Activated CD4-positive, alpha-beta memory T cell treated with anti-CD3 and anti-CD28 coated beads for 36 hours (primary cell): ENCODE measurements around the gene SLC25A13. TPM values are rescaled to one million over a fixed set of nuclear protein-coding genes. Genes with fewer than 3 reads are reported as not detected.

Experiments
- CTCF ChIA-PET: fragments of 350-600 bp; sonication (Branson Sonifier 250); formaldehyde crosslinking; loops from one replicate; lab custom pipeline; 2021; ENCODE audit warnings: antibody characterized with exemption, inconsistent platforms; lab: Charles Lee
- POLR2A ChIA-PET: fragments of 350-600 bp; sonication (Branson Sonifier 250); formaldehyde crosslinking; loops from one replicate; lab custom pipeline; 2021; ENCODE audit warnings: antibody characterized with exemption; lab: Charles Lee
- DNase-seq: peaks from one replicate; pipeline ENCODE4 v3.0.0-alpha.2; 2020
- H3K27ac Mint-ChIP-seq: one replicate; pipeline ENCODE4 v1.8.0; 2021; ENCODE audit warnings: mixed read lengths
- H3K27me3 Mint-ChIP-seq: one replicate; pipeline ENCODE4 v1.8.0; 2021; ENCODE audit warnings: mixed read lengths
- H3K36me3 Mint-ChIP-seq: one replicate; pipeline ENCODE4 v1.8.0; 2021; ENCODE audit warnings: mixed read lengths
- H3K4me1 Mint-ChIP-seq: one replicate; pipeline ENCODE4 v1.8.0; 2021; ENCODE audit warnings: low read depth, mixed read lengths
- H3K4me3 Mint-ChIP-seq: one replicate; pipeline ENCODE4 v1.8.0; 2021; ENCODE audit warnings: mild to moderate bottlenecking, mixed read lengths
- H3K9me3 Mint-ChIP-seq: one replicate; pipeline ENCODE4 v1.8.0; 2021; ENCODE audit warnings: mixed read lengths
- intact Hi-C: fragments of 100-400 bp; cut with micrococcal nuclease; formaldehyde crosslinking; loops from one replicate; pipeline ENCODE4 v1.15.1; 2023
- microRNA-seq: library from miRNA; unstranded; fragments of <30 nt; microRNA quantifications from one replicate; pipeline ENCODE4 v1.2.0, GENCODE V29; 2022; ENCODE audit warnings: borderline number of aligned reads, borderline microRNAs expressed, borderline replicate concordance
- total RNA-seq, 2 experiments: library from RNA; stranded (reverse); gene quantifications; one replicate each; pipeline ENCODE4 v1.2.3, GENCODE V29; 2021

Gene SLC25A13
- total RNA-seq, 2 experiments from 2014 or later, result 7.5 to 7.9 TPM

- intact Hi-C loops, result no loop called here
- CTCF ChIA-PET, result no interaction called here
- no peak for DNase-seq
- H3K4me3 Mint-ChIP-seq, result no peak overlapping the region
- H3K9me3 Mint-ChIP-seq, result no peaks in the 10 kb centered on the region
- peaks cover 17% of the 10 kb centered on the region for H3K27me3 Mint-ChIP-seq
- H3K4me1 Mint-ChIP-seq, result peaks cover 3% of the 10 kb centered on the region
- no peak overlapping the region for H3K27ac Mint-ChIP-seq
- POLR2A ChIA-PET, result no interaction called here
- H3K36me3 Mint-ChIP-seq, result no peaks in the 10 kb centered on the region
These were observed 232.4 kb downstream of the SLC25A13 start for GRCh38 chr7:96089511-96089910.

DNA sequence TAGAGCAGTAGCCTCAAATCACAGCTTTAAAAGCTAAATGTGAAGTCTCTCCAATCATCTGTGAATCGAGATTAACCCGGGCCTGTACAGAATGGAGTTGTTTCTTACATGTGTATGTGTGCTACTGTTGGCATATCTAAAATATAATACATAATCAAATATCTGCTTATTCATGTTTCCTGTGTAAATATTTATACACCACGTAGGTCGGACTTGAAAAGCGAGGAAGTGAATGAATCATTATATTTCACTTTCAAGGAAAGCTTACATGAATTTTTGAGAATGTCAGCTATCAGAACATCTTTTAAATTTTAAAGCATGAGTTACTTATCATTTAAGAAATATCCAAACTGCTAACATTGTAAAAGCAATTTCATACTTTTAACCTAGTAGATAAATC is 233.3 kb downstream of the SLC25A13 start:
- H3K4me1 Mint-ChIP-seq, result peaks cover 3% of the 10 kb centered on the region
- ChIA-PET CTCF (no interaction called here), POLR2A (no interaction called here)
- DNase-seq, result no peak
- no peak overlapping the region for H3K27ac Mint-ChIP-seq
- H3K27me3 Mint-ChIP-seq, result peaks cover 15% of the 10 kb centered on the region
- no peaks in the 10 kb centered on the region for H3K9me3 Mint-ChIP-seq
- intact Hi-C loops, result no loop called here
- no peaks in the 10 kb centered on the region for H3K36me3 Mint-ChIP-seq
- H3K4me3 Mint-ChIP-seq, result no peak overlapping the region

DNA sequence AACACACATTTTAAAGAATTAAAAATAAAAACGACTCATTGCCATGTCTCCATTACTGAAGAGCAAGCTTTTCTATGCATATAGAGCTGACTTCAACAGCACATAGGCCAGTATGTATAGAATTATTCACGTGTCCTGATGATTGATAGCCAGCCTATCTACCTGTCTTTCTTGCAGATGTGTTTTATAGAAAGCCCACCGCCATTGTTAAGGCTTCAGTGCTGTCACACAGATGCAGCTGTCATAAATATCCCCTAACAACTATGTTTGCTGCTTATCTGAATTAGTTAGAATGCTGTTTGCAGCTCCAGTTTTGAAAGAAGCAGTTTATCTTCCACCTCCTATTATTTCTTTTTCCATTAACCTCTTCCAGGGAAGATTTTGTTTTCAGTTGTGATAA is 235.9 kb downstream of the SLC25A13 start:
- Mint-ChIP-seq H3K27ac (no peak overlapping the region), H3K4me1 (peaks cover 3% of the 10 kb centered on the region), H3K4me3 (no peak overlapping the region), H3K27me3 (peaks cover 8% of the 10 kb centered on the region), H3K36me3 (no peaks in the 10 kb centered on the region), H3K9me3 (no peaks in the 10 kb centered on the region)
- DNase-seq, result no peak
- intact Hi-C loops, result no loop called here
- ChIA-PET POLR2A (no interaction called here), CTCF (interaction anchor here (1.6 kb wide), 2 partner anchors 10 to 942 kb away, joined by 4 to 5 read pairs; no protein-coding TSS in a partner anchor)

DNA sequence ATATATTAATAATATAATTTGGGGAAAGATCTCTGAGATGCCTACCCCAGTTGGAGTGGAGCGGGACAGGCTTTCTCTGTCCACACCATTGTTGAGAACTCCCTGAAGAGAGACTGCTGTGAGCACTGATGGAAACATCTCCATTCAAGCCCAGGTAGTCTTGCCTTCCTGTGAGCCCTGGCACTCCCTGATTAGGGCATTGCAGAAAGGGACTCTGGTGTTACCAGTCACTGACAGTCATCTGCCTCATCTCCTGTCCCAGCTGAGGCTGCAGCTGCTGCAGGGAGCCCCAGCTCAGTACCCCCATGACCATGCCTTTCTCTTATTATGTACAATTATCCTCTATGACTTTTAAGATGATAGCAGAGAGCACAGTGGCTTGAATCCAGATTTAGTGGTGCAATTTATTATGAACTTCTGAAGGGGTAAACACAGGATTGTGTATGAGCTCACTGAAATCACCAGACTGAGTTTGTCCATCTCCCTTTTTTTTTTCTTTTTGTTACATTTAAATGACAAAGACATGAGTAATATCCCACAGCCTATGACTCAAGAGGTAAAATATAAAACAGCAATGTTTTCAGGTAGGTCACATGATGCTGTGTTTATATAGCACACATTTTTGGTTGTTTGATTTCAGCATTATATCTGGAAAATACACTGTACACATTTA is 236.9 kb downstream of the SLC25A13 start:
- no peak overlapping the region for H3K27ac Mint-ChIP-seq
- POLR2A ChIA-PET, result no interaction called here
- CTCF ChIA-PET, result interaction anchor here (1.6 kb wide), 2 partner anchors 9 to 943 kb away, joined by 4 to 5 read pairs; no protein-coding TSS in a partner anchor

GRCh38 chr7:96080027-96080426 is 241.9 kb downstream of the SLC25A13 start:
- ChIA-PET CTCF (no interaction called here), POLR2A (no interaction called here)
- H3K9me3 Mint-ChIP-seq, result no peaks in the 10 kb centered on the region
- peaks cover 8% of the 10 kb centered on the region for H3K4me1 Mint-ChIP-seq
- intact Hi-C loops, result no loop called here
- DNase-seq, result no peak
- no peak overlapping the region for H3K27ac Mint-ChIP-seq
- H3K27me3 Mint-ChIP-seq, result peaks cover 16% of the 10 kb centered on the region
- H3K4me3 Mint-ChIP-seq, result no peak overlapping the region
- H3K36me3 Mint-ChIP-seq, result no peaks in the 10 kb centered on the region

More for the DNA sequence above, 236.9 kb downstream of the SLC25A13 start:
- H3K27me3 Mint-ChIP-seq, result peaks cover 5% of the 10 kb centered on the region
- no peak overlapping the region for H3K4me3 Mint-ChIP-seq
- intact Hi-C loops, result no loop called here
- peaks cover 3% of the 10 kb centered on the region for H3K4me1 Mint-ChIP-seq
- no peaks in the 10 kb centered on the region for H3K36me3 Mint-ChIP-seq
- no peak for DNase-seq
- H3K9me3 Mint-ChIP-seq, result no peaks in the 10 kb centered on the region

GRCh38 chr7:96076350-96076707 is 245.6 kb downstream of the SLC25A13 start:
- intact Hi-C loops, result loop anchor here (1.0 to 5.0 kb wide), 4 partner anchors 148 to 761 kb away; partner anchors contain the start of gene SLC25A13
- Mint-ChIP-seq H3K36me3 (no peaks in the 10 kb centered on the region), H3K4me3 (peak overlapping the region; percentile 53), H3K27ac (no peak overlapping the region), H3K4me1 (peaks cover 7% of the 10 kb centered on the region), H3K27me3 (peaks cover 20% of the 10 kb centered on the region), H3K9me3 (no peaks in the 10 kb centered on the region)
- DNase-seq, result no peak
- POLR2A ChIA-PET, result no interaction called here
- CTCF ChIA-PET, result interaction anchor here (0.6 to 3.3 kb wide), 7 partner anchors 7 to 952 kb away, joined by 3 to 50 read pairs (median 4); no protein-coding TSS in a partner anchor

- Mint-ChIP-seq H3K27ac (no peak overlapping the region), H3K27me3 (peaks cover 20% of the 10 kb centered on the region), H3K36me3 (no peaks in the 10 kb centered on the region), H3K4me1 (peaks cover 7% of the 10 kb centered on the region), H3K4me3 (peak overlapping the region; percentile 53), H3K9me3 (no peaks in the 10 kb centered on the region)
- intact Hi-C loops, result loop anchor here (1.0 to 5.0 kb wide), 5 partner anchors 149 to 952 kb away; partner anchors contain the start of gene SLC25A13
- CTCF ChIA-PET, result interaction anchor here (0.6 to 3.3 kb wide), 10 partner anchors 8 to 989 kb away, joined by 3 to 50 read pairs (median 4); no protein-coding TSS in a partner anchor
- DNase-seq, result peak; percentile 58
- POLR2A ChIA-PET, result no interaction called here
These were observed 246.2 kb downstream of the SLC25A13 start for GRCh38 chr7:96075510-96076349.

DNA sequence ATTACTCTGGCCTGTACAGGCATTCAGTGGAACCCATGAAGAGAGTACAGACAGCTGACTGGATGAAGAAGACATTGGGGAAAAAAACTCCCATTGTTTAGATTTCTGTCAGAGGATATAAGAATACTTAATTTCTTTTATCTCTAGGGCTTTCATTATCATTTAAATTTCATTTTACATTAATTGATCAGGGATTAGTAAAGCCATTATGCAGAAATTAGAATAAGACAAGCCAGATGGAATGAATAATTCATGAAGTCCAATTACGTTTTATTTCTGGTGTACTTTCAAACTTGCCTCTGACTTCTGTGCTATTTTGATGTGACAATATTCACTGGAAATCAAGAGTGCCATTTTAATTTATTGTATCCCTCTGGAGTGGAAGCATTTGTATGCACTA is 247.0 kb downstream of the SLC25A13 start:
- Mint-ChIP-seq H3K27me3 (peaks cover 19% of the 10 kb centered on the region), H3K4me3 (no peak overlapping the region), H3K36me3 (no peaks in the 10 kb centered on the region), H3K9me3 (no peaks in the 10 kb centered on the region), H3K27ac (no peak overlapping the region), H3K4me1 (peaks cover 7% of the 10 kb centered on the region)
- DNase-seq, result no peak
- CTCF ChIA-PET, result interaction anchor here (0.7 to 3.3 kb wide), 8 partner anchors 9 to 990 kb away, joined by 3 to 50 read pairs (median 4); no protein-coding TSS in a partner anchor
- POLR2A ChIA-PET, result no interaction called here
- intact Hi-C loops, result loop anchor here (1.0 to 5.0 kb wide), 4 partner anchors 158 to 952 kb away; partner anchors contain the start of gene SLC25A13

Small RNAs within 50 kb of the gene (microRNA-seq; reads per million reads assigned to microRNA genes)
- gene MIR591, result not detected
